GM18868 (cell line): ENCODE data around the gene GOLGA6D.
"Not testable (repeated sequence)": the region's sequence is repeated elsewhere in the genome, so short reads cannot be mapped to it uniquely, and the experiment has no call there.

ENCODE experiments used
- ATAC-seq: cut with Tn5 transposase; IDR thresholded peaks from one replicate; pipeline ENCODE4 v1.9.1; 2021; ENCODE audit warnings: mild to moderate bottlenecking, moderate library complexity; ENCODE audit not compliant: unreplicated experiment

Gene GOLGA6D

GRCh38 chr15:75275617-75276016, 7.0 kb upstream of the GOLGA6D start:
- not testable (repeated sequence) for ATAC-seq

GRCh38 chr15:75278497-75278896, 4.1 kb upstream of the GOLGA6D start:
- ATAC-seq = not testable (repeated sequence)

GRCh38 chr15:75284152-75284551, 1.5 kb downstream of the GOLGA6D start:
- ATAC-seq = not testable (repeated sequence)

- not testable (repeated sequence) for ATAC-seq
These were observed 11.0 kb downstream of the GOLGA6D start for GRCh38 chr15:75293660-75294059.

GRCh38 chr15:75298541-75299310, 16.1 kb downstream of the GOLGA6D start:
- ATAC-seq = not testable (repeated sequence)

DNA sequence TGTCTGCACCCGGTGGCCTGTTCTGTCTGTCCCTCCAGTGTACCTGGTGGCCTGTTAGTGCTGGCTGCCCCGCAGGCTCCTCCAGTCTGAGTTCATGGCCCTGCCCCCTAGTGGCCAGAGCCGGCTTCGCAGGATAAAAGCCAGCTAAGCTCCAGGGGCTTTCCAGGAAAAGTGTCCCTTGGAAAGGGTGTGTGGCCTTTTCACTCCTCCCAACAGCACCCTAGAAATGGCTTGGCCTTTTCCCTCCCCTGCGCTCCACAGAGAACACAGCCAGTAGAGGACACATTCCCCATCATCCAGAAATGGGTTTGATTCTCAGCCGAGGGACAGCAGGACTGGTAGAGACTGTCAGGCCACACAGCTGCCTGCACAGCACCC, 16.7 kb downstream of the GOLGA6D start:
- not testable (repeated sequence) for ATAC-seq

DNA sequence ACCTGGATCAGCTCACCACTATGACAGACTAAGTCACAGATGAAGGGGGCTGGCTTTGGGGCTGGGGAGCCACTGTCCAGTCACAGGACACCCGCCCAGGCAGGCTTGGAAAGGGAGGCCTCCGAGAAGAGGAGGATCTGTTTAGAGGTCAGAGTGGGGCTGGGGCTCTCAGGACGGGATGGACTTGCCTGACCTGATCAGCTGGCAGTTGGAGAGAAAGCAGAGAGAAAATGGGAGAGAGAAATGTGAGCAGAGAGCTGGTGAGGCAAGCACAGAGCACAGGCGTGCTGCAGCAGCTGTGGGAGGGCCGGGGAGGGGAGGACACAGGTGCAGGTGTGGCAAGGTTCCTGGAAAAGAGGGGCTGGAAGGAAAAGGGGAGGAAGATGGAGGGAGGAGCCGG, 17.4 kb downstream of the GOLGA6D start:
- not testable (repeated sequence) for ATAC-seq

DNA sequence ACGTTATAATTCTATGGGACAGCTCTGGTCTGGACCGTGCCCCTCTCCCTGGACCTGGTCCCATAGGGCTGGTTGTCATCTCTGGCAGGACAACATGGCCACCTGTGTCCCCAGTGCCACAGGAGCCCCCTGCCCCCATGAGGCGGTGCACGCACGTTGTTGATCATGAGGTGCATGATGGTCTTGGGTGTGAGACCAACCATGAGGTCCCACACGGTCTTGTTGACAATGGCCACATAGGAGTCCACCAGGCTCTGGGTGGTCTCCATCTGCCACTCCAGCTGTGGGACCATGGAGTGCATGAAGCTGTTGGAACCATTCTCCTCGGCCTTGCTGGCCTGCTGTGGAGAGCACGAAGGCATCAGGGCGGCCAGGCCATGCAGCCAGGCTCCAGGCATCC, 19.7 kb downstream of the GOLGA6D start:
- no peak for ATAC-seq

- ATAC-seq = not testable (repeated sequence)
These were observed 20.1 kb downstream of the GOLGA6D start for GRCh38 chr15:75302753-75303152.

GRCh38 chr15:75306188-75306587, 23.6 kb downstream of the GOLGA6D start:
- ATAC-seq = no peak

- no peak for ATAC-seq
These were observed 25.2 kb downstream of the GOLGA6D start for GRCh38 chr15:75307778-75308390.

GRCh38 chr15:75309711-75310110, 27.1 kb downstream of the GOLGA6D start:
- ATAC-seq = no peak

DNA sequence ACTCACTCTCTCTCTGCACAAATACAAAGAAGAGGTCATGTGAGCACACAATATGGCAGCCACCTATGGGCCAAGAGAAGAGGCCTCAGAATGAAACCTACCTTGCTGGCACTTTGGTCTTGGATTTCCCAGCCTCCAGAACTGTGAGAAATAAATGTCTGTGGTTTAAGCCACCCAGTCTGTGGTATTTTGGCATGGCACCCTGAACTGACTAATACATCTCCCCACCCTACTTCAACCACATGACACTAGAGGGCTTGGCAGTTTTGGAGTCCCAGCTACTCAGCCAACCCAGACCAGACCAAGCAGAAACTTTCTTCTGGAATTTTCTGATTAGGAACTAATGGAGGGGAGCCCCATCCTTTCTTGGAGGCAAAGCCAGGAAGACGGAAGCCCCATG, 29.9 kb downstream of the GOLGA6D start:
- ATAC-seq = not testable (repeated sequence)

DNA sequence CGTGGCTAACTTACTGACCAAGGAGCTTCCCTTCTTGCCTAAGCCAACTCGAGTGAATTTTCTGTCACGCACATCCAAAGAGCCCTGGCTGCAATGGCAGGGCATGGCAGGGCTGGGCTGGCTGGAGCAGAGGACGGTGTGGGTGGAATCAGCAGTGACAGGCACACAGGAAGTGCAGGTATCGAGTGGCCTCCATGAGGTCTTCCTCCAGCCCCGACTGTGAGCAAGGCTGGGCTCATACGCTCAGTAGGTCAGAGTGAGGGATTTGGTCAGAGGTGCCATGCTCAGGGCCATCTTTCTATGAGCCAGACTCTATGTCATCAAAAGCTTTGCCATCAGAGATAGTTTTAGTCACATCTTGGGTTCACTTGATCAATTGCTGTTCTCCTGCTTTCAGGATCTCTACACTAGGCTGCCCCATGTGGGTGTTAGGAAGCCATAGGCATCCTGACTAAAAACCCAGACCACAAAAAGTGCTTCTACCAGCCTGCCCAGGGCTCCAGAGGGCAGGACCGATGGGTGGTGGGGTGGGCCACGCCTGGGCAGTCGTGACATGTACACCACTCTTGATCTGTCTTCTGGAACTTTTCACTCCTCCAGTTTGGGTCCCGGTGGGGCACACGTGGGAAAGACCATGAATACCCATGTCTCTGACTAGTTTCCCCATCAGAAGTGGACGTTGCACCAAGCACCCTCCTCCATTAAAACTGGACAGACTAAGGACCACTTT, 30.6 kb downstream of the GOLGA6D start:
- no peak for ATAC-seq

- no peak for ATAC-seq
These were observed 32.1 kb downstream of the GOLGA6D start for GRCh38 chr15:75314552-75315290.

GRCh38 chr15:75319231-75319897, 36.7 kb downstream of the GOLGA6D start:
- not testable (repeated sequence) for ATAC-seq

- no peak for ATAC-seq
These were observed 39.1 kb downstream of the GOLGA6D start for GRCh38 chr15:75321711-75322110.

DNA sequence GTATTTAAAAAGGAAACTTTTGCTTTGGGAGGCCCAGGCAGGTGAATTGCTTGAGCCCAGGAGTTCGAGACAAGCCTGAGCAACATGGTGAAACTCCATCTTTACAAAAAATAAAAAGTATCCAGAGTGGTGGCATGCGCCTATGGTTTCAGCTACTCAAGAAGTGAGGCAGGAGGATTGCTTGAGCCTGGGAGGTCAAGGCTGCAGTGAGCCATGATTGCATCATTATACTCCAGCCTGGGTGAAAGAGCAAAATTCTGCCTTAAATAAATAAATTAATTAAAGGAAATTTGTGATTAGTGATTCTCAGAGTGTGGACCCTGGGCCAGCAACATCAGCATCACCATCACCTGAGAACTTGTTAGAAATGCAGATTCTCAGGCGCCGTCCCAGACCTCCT, 43.3 kb downstream of the GOLGA6D start:
- ATAC-seq = no peak

GRCh38 chr15:75327005-75327404, 44.4 kb downstream of the GOLGA6D start:
- ATAC-seq = no peak

GRCh38 chr15:75327491-75327890, 44.9 kb downstream of the GOLGA6D start:
- ATAC-seq = no peak
